Left renal pelvis (tissue), 4 donors: ENCODE measurements around the gene TAF1. TPM values are rescaled to one million over a fixed set of nuclear protein-coding genes. Genes with fewer than 3 reads are reported as not detected.
"Not testable (repeated sequence)": the region's sequence is repeated elsewhere in the genome, so short reads cannot be mapped to it uniquely, and the experiment has no call there.

Experiments
- DNase-seq, 4 donors: peaks; one replicate each; pipeline ENCODE4 v3.0.0-alpha.2; 2013; ENCODE audit warnings: low read depth in 4 of 4, low spot score in 3 of 4
- polyA plus RNA-seq, 4 donors: library from polyadenylated mRNA; unstranded; fragments of 120-200 nt; gene quantifications; one replicate each; pipeline ENCODE4 v1.2.1, GENCODE V29; 2013; ENCODE audit not compliant: insufficient read length in 4 of 4

Gene TAF1
- polyA plus RNA-seq, 4 donors: 33.2 to 41.8 (median 38.2) TPM

DNA sequence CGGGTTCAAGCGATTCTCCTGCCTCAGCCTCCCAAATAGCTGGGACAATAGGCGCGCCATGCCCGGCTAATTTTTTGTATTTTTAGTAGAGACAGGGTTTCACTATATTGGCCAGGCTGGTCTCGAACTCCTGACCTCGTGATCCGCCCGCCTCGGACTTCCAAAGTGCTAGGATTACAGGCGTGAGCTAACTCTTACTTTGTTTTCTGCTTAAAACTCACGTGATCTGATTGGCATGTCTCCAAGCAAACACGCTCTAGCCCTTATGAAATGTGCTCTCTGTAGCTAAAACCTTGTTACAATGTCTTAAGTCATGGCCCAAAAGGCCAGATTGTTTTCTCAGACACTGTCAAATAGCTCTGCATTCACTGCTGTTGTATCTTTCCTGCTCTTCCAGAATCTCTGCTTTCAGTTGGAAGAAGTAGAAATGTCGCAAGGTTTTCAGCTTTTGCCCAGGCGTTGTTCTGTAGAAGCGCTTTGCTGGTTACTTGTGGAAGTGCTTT is 127.0 kb downstream of the TAF1 start:
- DNase-seq: no peak

GRCh38 chrX:71495979-71496378 is 129.8 kb downstream of the TAF1 start:
- not testable (repeated sequence) for DNase-seq

GRCh38 chrX:71496476-71496875 is 130.3 kb downstream of the TAF1 start:
- DNase-seq: no peak

GRCh38 chrX:71502080-71502479 is 135.9 kb downstream of the TAF1 start:
- DNase-seq: not testable (repeated sequence)

- no peak for DNase-seq
Observed at GRCh38 chrX:71504346-71504745, 138.2 kb downstream of the TAF1 start.

DNA sequence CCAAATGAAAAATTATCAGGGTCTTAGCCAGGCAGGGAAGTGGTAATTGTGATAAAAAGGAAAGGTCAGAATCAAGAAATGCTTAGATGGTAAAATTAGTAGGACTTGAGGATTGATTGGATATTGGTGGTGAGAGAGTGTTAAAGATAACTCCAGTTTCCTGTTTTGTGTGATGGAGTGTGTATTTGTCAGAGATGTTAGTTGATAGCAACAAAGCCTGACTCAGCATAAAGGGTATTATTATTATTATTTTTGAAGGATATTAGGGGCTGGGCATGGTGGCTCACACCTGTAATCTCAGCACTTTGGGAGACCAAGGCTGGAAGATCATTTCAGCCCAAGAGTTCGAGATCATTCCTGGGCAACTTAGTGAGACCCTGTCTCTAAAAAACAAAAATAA is 143.1 kb downstream of the TAF1 start:
- DNase-seq: no peak

- no peak for DNase-seq
Observed at GRCh38 chrX:71510161-71510560, 144.0 kb downstream of the TAF1 start.

DNA sequence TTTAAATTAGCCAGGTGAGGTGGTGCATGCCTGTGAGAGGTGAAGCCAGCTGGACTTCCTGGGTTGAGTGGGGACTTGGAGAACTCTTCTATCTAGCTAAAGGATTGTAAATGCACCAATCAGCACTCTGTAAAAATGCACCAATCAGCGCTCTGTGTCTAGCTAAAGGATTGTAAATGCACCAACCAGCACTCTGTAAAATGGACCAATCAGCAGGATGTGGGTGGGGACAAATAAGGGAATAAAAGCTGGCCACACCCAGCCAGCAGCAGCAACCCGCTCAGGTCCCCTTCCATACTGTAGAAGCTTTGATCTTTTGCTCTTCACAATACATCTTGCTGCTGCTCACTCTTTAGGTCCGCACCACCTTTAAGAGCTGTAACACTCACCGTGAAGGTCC is 147.6 kb downstream of the TAF1 start:
- not testable (repeated sequence) for DNase-seq

DNA sequence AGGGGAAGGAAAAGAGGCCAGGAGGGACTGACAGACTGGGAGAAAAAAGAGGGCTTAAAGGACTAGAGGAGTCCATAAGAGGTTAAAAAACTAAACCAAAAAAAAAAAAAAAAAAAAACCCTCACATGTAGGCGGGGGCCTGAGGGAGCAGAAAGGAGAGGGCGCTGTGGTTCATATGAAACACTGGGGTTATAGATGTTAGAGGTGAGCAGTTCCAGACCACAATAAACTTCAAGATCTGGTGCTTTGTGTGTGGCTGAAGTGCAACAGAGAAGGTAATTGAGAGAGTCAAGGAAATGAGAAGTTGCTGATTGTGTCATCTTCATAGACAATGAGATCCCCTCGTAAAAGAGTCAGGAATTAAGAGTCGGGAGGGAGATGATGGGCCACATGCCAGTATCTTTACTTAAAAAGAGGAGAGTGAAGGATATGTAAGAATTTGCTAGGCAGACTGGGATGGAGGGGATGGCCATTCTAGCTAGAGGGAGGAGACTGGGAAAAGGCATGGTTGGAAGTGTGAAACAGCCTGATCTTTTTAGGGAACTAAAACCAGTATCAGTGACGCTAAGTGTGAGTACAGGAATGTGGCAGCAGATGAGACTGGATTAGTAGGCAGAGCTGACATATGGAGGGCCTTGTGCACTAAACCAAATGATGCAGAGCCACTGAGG is 148.3 kb downstream of the TAF1 start:
- no peak for DNase-seq

DNA sequence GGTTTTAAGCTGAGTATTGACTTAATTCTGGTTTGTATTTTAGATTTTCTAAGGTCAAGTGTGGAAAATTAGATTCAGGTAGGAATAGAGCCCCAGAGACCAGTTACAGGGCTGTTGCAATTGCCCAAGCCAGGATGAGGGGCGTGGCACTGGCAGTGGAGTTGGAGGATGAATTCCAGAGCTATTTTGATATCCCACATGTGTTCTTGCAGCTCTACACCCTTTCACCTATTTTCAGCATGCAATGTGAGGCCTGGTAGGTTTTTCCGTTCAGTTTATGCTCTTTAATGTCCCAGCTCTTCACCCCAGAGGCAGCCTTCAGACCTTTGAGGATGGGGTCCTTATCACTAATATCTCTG is 148.9 kb downstream of the TAF1 start:
- no peak for DNase-seq

Other genes starting within 250 kb of the TAF1 start
- 10 to 100 TPM; 35.9 to 59.1 (median 41.0) TPM for gene MED12, start 247.8 kb upstream of the TAF1 start, polyA plus RNA-seq
- gene NLGN3, start 221.5 kb upstream of the TAF1 start, polyA plus RNA-seq: 10 to 100 TPM in 1 of 4 donors, 1 to 10 TPM in 3; 4.4 to 14.2 (median 5.7) TPM
- 10 to 100 TPM in 3 of 4 donors, under 1 TPM in 1; 0.96 to 47.7 (median 37.3) TPM for gene GJB1, start 143.1 kb upstream of the TAF1 start, polyA plus RNA-seq
- 10 to 100 TPM; 50.3 to 64.5 (median 57.9) TPM for gene ZMYM3, start 112.2 kb upstream of the TAF1 start, polyA plus RNA-seq
- 100 to 1,000 TPM; 466 to 632 (median 584) TPM for gene NONO, start 82.7 kb upstream of the TAF1 start, polyA plus RNA-seq
- 1 to 10 TPM in 3 of 4 donors, under 1 TPM in 1; 0.75 to 3.3 (median 1.1) TPM for gene ITGB1BP2, start 64.6 kb upstream of the TAF1 start, polyA plus RNA-seq
- 100 to 1,000 TPM; 182 to 280 (median 204) TPM for gene OGT, start 166.7 kb downstream of the TAF1 start, polyA plus RNA-seq
- 1 to 10 TPM; 1.7 to 4.6 (median 2.0) TPM for gene GCNA, start 212.1 kb downstream of the TAF1 start, polyA plus RNA-seq